Fibroblast of mammary gland (primary cell): ENCODE measurements around the gene RSPO3.
A peak's percentile ranks its signal among the peaks of the same experiment; 100 is the strongest.

Experiments
- DNase-seq: peaks from one replicate; pipeline ENCODE4 v3.0.0-alpha.2; 2010; ENCODE audit warnings: low read depth
- H3K4me3 ChIP-seq: 2 replicates; pipeline ENCODE4 v1.5.1; 2011; ENCODE audit warnings: low read depth, mild to moderate bottlenecking, low read length, moderate library complexity; ENCODE audit not compliant: control insufficient read depth
- CTCF ChIP-seq: conservative IDR thresholded peaks from 2 replicates; pipeline ENCODE4 v1.5.1; 2011; ENCODE audit warnings: low read depth, low read length, inconsistent platforms; ENCODE audit not compliant: control insufficient read depth, insufficient read depth

The RSPO3 gene

GRCh38 chr6:127118298-127119101 is at the start of gene RSPO3:
TSS of gene RSPO3 (plus strand) at chr6:127118671. CDS start at chr6:127119193, 522 bp downstream.
- peak within 1 kb of the TSS; percentile 45 for H3K4me3 ChIP-seq
- TF ChIP-seq CTCF, result no peak
- DNase-seq, result peak; percentile 33

GRCh38 chr6:127069659-127070279 is 48.7 kb upstream of the RSPO3 start:
- no peak overlapping the region for H3K4me3 ChIP-seq
- DNase-seq, result peak; percentile 59

GRCh38 chr6:127073222-127073621 is 45.2 kb upstream of the RSPO3 start:
- no peak overlapping the region for H3K4me3 ChIP-seq
- no peak for DNase-seq
- no peak for TF ChIP-seq CTCF

More at GRCh38 chr6:127069659-127070279, 48.7 kb upstream of the RSPO3 start:
- peak; percentile 56 for TF ChIP-seq CTCF

GRCh38 chr6:127076466-127076865 is 42.0 kb upstream of the RSPO3 start:
- no peak overlapping the region for H3K4me3 ChIP-seq
- DNase-seq, result no peak
- TF ChIP-seq CTCF, result no peak

GRCh38 chr6:127077886-127078285 is 40.6 kb upstream of the RSPO3 start:
- no peak for DNase-seq
- no peak overlapping the region for H3K4me3 ChIP-seq
- TF ChIP-seq CTCF, result no peak

GRCh38 chr6:127078669-127079068 is 39.8 kb upstream of the RSPO3 start:
- no peak for TF ChIP-seq CTCF
- H3K4me3 ChIP-seq, result no peak overlapping the region
- DNase-seq, result no peak
